Omental fat pad (tissue), 4 donors: Measurements from ENCODE around the gene OBSCN. TPM values are rescaled to one million over a fixed set of nuclear protein-coding genes. Genes with fewer than 3 reads are reported as not detected.
A peak's percentile ranks its signal among the peaks of the same experiment; 100 is the strongest.

Experiments
- ATAC-seq: fragments of 150-250 bp; one replicate; pipeline ENCODE4 v1.9.1; 2016; ENCODE audit warnings: mild to moderate bottlenecking, moderate library complexity; ENCODE audit not compliant: low FRiP score
- DNase-seq: peaks from one replicate; pipeline ENCODE4 v3.0.0-alpha.2; 2019; ENCODE audit warnings: low spot score
- CTCF ChIP-seq, 3 donors: fragments of 450-650 bp; IDR thresholded peaks; one replicate each; pipeline ENCODE4 v1.5.1; 2016 to 2017; ENCODE audit warnings: antibody characterized with exemption in 3 of 3, mild to moderate bottlenecking in 3 of 3, moderate library complexity in 2 of 3
- total RNA-seq, 4 donors: library from RNA; depleted of rRNA; stranded (reverse); fragments of >200 nt; gene quantifications; one replicate each; pipeline ENCODE4 v1.1.0, GENCODE V29; 2016

OBSCN gene
- total RNA-seq, 4 donors from 2014 or later, result 5.4 to 26.0 (median 9.7) TPM

GRCh38 chr1:228373004-228373680 is 165.3 kb downstream of the OBSCN start:
- no peak for ATAC-seq
- DNase-seq, result no peak
- no peak for TF ChIP-seq CTCF (IDR thresholded peaks at IDR 0.05)

DNA sequence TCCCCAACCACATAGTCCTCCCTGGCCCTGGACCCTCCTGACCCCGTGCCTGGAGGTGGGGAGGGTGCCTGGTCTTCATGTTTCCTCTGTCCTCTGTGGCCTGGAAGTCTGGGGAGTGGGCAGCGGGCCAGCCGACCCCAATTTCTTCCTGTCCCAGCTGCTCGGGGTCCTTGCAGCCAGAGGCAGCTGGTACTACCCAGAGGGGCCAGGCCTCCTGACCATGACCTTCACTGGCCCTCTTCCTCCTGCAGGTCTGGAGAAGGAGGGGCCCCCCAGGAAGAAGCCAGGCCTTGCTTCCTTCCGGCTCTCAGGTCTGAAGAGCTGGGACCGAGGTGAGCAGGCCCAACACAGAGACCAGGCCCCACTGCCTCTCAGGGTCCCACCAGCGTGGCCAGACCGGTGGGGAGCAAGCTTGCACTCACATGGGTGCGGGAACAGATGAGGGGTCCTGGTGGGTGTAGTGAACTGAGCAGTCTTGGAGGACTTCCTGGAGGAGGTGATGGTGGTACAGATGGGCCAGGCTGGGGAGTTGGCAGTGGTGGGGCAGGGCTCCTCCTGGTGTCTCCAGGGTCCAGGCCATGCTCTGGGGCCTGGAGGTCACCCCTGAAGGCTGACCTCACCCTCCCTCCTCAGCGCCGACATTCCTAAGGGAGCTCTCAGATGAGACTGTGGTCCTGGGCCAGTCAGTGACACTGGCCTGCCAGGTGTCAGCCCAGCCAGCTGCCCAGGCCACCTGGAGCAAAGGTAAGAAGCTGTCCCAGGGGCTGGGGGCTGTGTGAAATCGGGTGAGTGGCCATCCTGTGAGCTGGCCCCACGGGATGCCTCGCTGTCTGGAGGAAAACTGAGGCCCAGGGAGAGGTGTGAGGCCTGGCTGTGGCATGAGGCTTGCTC is 166.1 kb downstream of the OBSCN start:
- no peak for TF ChIP-seq CTCF (IDR thresholded peaks at IDR 0.05)
- ATAC-seq (no peak), DNase-seq (no peak)

DNA sequence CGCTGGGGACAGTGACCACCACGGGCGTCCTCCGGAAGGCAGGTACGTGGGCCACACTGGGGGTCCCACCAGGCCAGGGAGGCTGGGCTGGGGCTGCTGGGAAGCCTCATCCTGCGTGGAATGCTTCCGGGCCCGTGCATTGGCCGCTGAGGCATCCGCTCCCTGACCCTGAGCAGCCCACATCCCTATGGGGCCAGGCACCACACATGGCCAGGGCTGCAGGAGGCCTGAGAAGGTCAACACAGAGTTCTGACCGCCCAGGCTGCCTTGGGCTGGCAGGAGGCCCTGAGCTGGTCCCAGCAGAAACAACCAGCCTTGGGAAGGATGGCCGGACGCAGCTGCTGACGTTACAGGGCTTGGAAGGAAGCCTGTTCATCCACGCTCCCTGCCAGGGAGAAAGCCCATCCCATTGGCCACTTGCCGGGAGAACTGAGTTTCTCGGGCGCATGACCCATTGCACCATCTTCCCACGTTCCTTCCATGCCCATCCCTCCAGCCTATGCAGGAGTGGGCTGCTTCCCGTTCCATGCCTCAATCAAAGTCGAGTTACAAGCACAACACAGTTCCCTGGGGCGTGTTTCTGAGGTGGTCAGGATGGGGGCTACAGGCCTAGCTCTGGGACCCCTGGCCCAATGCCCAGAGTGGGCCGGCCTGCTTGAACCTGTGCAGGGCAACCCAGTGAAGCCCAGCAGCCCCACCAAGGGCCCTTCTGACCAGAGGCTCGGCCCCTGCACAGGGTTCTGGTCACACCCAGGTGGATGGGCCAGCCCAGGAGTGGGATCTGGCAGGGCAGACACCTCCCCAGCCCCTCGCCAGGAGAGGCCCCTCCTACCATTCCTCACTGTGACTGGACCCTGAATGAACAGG is 167.1 kb downstream of the OBSCN start:
- TF ChIP-seq CTCF (IDR thresholded peaks at IDR 0.05), result no peak
- DNase-seq, result peak; percentile 71
- peak; percentile 81 for ATAC-seq

- TF ChIP-seq CTCF (IDR thresholded peaks at IDR 0.05), result no peak
- DNase-seq (no peak), ATAC-seq (no peak)
Measured at GRCh38 chr1:228375578-228376261, 167.9 kb downstream of the OBSCN start.

GRCh38 chr1:228376262-228376628 is 168.4 kb downstream of the OBSCN start:
- TF ChIP-seq CTCF (IDR thresholded peaks at IDR 0.05), result no peak
- no peak for ATAC-seq

More at GRCh38 chr1:228376262-228376628, 168.4 kb downstream of the OBSCN start:
- no peak for DNase-seq
